Peyer's patch (tissue), 4 donors: Measurements from ENCODE around the gene NUDT22. TPM values are rescaled to one million over a fixed set of nuclear protein-coding genes. Genes with fewer than 3 reads are reported as not detected.
A peak's percentile ranks its signal among the peaks of the same experiment; 100 is the strongest.

ENCODE experiments used
- DNase-seq, 3 donors: peaks; one replicate each; pipeline ENCODE4 v3.0.0-alpha.2; 2017 to 2019
- H3K27ac ChIP-seq, 4 donors: fragments of 200-600 bp; sonication (generic); one replicate each; pipeline ENCODE4 v1.5.1; 2016 to 2019
- H3K27me3 ChIP-seq, 2 donors: fragments of 200-600 bp; sonication (generic); one replicate each; pipeline ENCODE4 v1.5.1; 2019
- H3K36me3 ChIP-seq, 3 donors: fragments of 200-600 bp; sonication (generic); one replicate each; pipeline ENCODE4 v1.5.1; 2016 to 2019
- H3K4me1 ChIP-seq, 4 donors: fragments of 200-600 bp; sonication (generic); one replicate each; pipeline ENCODE4 v1.5.1; 2016 to 2019
- H3K4me3 ChIP-seq, 4 donors: fragments of 200-600 bp; sonication (generic); 1 replicate in 3 of 4; 2 replicates in 1 of 4; pipeline ENCODE4 v1.5.1; 2016 to 2019; ENCODE audit warnings: mild to moderate bottlenecking in 1 of 4
- H3K9me3 ChIP-seq, 4 donors: fragments of 200-600 bp; sonication (generic); one replicate each; pipeline ENCODE4 v1.5.1; 2016 to 2019; ENCODE audit warnings: mild to moderate bottlenecking in 1 of 4
- POLR2A ChIP-seq, 2 donors: fragments of 450-650 bp; IDR thresholded peaks; one replicate each; pipeline ENCODE4 v1.5.1; 2017; ENCODE audit warnings: antibody characterized with exemption in 2 of 2, mild to moderate bottlenecking in 2 of 2, moderate library complexity in 2 of 2
- total RNA-seq, 4 donors: library from RNA; depleted of rRNA; stranded (reverse); fragments of >200 nt; gene quantifications; one replicate each; pipeline ENCODE4 v1.1.0, GENCODE V29; 2016
- TF ChIP-seq, protein P1 (sequence below), 6 experiments: fragments of 450-650 bp in 4 of 6; fragments of 200-600 bp in 2 of 6; sonication (generic) in 1 of 6; IDR thresholded peaks; one replicate each; pipeline ENCODE4 v1.5.1; 2017 to 2019; ENCODE audit warnings: antibody characterized with exemption in 6 of 6, mild to moderate bottlenecking in 3 of 6, moderate library complexity in 1 of 6

The NUDT22 gene
- total RNA-seq, 4 donors from 2014 or later: 145 to 190 (median 156) TPM

DNA sequence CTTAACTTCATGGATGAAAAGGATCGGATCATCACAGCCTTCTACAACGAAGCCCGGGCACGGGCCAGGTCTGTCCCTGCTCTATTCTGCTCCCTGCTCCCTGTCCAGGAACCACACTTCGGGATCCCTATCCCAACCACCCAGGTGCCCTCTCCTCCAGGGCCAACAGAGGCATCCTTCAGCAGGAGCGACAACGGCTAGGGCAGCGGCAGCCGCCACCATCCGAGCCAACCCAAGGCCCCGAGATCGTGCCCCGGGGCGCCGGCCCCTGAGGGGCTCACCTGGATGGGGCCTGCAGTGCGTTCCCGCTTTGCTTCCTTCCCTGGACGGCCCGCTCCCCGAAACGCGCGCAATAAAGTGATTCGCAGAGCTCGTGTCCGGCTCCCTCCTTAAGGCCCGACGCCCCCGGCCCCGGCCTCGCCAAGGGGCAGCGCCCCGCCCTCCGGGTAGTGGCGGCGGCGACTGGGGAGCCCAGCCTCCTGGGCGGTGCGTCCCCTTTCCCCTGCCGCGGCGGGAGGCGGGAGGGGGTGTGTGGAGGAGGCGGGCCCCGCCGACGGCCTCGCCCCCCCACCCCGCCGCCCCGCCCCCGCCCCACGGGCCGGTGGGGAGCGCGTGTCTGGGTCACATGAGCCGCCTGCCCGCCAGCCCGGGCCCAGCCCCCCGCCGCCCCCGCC, 8.0 kb downstream of the NUDT22 start, which contains the start of gene VEGFB:
Gene VEGFB (plus strand): TSS at position 672 of the 674 bp plus-strand sequence. CDS start 250 bp downstream, outside the sequence.
- H3K36me3 ChIP-seq: peaks cover 0 to 19% (median 0%) of the 10 kb centered on the region in 3 donors
- DNase-seq: peak; percentile 81 to 90 (median 86)
- peak within 1 kb of the TSS; percentile 64 to 95 (median 83) for H3K27ac ChIP-seq
- TF ChIP-seq, protein P1, sequence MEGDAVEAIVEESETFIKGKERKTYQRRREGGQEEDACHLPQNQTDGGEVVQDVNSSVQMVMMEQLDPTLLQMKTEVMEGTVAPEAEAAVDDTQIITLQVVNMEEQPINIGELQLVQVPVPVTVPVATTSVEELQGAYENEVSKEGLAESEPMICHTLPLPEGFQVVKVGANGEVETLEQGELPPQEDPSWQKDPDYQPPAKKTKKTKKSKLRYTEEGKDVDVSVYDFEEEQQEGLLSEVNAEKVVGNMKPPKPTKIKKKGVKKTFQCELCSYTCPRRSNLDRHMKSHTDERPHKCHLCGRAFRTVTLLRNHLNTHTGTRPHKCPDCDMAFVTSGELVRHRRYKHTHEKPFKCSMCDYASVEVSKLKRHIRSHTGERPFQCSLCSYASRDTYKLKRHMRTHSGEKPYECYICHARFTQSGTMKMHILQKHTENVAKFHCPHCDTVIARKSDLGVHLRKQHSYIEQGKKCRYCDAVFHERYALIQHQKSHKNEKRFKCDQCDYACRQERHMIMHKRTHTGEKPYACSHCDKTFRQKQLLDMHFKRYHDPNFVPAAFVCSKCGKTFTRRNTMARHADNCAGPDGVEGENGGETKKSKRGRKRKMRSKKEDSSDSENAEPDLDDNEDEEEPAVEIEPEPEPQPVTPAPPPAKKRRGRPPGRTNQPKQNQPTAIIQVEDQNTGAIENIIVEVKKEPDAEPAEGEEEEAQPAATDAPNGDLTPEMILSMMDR (IDR thresholded peaks at IDR 0.05): no peak
- TF ChIP-seq POLR2A (IDR thresholded peaks at IDR 0.05): peak in 1 of 2 donors; percentile 13
- H3K4me1 ChIP-seq: peaks cover 0 to 64% (median 24%) of the 10 kb centered on the region in 4 donors
- H3K4me3 ChIP-seq: peak within 1 kb of the TSS; percentile 52 to 91 (median 80)
- H3K27me3 ChIP-seq: no peaks in the 10 kb centered on the region
- H3K9me3 ChIP-seq: no peaks in the 10 kb centered on the region

DNA sequence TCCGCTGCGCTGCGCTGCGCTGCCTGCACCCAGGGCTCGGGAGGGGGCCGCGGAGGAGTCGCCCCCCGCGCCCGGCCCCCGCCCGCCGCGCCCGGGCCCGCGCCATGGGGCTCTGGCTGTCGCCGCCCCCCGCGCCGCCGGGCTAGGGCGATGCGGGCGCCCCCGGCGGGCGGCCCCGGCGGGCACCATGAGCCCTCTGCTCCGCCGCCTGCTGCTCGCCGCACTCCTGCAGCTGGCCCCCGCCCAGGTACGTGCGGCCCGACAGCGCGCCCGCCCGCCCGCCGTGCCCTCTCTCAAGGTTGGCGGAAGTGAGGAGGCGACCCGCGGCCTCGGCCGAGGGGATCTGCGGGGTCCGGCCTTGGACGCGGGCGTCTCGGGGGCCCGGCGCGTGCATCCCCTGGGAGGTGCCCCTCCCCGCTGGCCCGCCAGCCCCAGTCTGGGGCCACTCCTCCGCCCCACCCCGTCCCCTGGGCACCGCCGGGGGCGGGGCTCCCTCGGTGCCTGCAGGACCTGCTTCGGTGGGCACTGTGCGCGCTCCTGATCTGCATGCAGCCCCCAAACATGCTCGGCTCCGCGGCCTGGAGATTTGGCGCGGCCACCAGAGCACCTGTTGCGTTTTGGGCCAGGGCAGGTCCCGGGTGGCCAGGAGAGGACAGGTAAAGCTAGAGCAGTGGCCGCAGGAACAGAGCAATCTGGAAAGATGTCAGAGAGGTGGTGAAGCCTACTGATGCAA, 8.7 kb downstream of the NUDT22 start:
- Histone ChIP-seq H3K4me1 (peaks cover 0 to 60% (median 25%) of the 10 kb centered on the region in 4 donors), H3K36me3 (peaks cover 0 to 19% (median 0%) of the 10 kb centered on the region in 3 donors), H3K9me3 (no peaks in the 10 kb centered on the region), H3K27ac (peak overlapping the region; percentile 61 to 95 (median 83)), H3K4me3 (peak overlapping the region; percentile 52 to 91 (median 80)), H3K27me3 (no peaks in the 10 kb centered on the region)
- peak in 1 of 2 donors; percentile 33 for TF ChIP-seq POLR2A (IDR thresholded peaks at IDR 0.05)
- TF ChIP-seq, protein P1 (IDR thresholded peaks at IDR 0.05): peak in 3 of 6 experiments; percentile 9 to 32 (median 24)
- DNase-seq: peak; percentile 66 to 82 (median 82)

DNA sequence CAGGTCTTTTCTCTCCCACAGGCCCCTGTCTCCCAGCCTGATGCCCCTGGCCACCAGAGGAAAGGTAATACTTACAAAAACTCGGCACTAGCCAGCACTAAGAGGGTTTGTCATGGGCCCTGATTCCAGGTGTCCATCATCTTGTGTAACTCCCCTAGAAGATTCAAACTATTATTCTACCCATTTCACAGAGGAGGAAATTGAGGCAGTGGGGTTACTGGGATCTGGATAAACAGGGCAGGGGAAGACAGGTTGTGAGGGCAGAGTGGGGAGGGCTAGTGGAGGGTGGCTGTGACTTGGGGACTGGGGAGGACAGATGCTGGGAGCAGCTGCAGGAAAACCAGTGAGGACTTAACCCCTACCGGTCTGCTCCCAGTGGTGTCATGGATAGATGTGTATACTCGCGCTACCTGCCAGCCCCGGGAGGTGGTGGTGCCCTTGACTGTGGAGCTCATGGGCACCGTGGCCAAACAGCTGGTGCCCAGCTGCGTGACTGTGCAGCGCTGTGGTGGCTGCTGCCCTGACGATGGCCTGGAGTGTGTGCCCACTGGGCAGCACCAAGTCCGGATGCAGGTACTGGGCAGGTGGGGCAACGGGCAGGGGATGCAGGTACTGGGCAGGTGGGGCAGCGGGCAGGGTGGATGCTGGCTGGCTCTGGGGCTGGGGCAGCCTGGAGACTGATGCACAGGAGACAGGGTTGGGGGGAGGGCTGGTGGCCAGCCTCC, 9.5 kb downstream of the NUDT22 start:
- peak overlapping the region; percentile 52 to 91 (median 80) for H3K4me3 ChIP-seq
- peak overlapping the region; percentile 61 to 95 (median 83) for H3K27ac ChIP-seq
- no peaks in the 10 kb centered on the region for H3K27me3 ChIP-seq
- H3K36me3 ChIP-seq: peaks cover 0 to 19% (median 0%) of the 10 kb centered on the region in 3 donors
- H3K9me3 ChIP-seq: no peaks in the 10 kb centered on the region
- H3K4me1 ChIP-seq: peaks cover 0 to 63% (median 32%) of the 10 kb centered on the region in 4 donors
- no peak for TF ChIP-seq POLR2A (IDR thresholded peaks at IDR 0.05)
- TF ChIP-seq, protein P1 (IDR thresholded peaks at IDR 0.05): no peak
- no peak for DNase-seq

DNA sequence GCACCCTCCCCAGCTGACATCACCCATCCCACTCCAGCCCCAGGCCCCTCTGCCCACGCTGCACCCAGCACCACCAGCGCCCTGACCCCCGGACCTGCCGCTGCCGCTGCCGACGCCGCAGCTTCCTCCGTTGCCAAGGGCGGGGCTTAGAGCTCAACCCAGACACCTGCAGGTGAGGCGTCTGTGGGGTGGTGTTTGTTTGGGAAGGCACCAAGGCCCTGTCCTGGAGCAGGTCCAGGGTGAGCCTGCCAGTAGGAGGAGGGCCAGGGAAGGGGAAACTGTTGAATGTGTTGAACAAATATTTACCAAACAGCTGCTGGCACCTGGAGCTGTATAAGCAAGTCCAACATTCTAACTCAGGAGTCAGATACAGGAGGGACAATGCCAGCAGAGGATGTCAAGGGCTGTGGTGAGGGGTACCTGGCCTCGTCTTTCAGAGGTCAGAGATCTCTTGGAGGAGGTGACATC, 11.4 kb downstream of the NUDT22 start:
- peak in 1 of 2 donors; percentile 22 for TF ChIP-seq POLR2A (IDR thresholded peaks at IDR 0.05)
- TF ChIP-seq, protein P1 (IDR thresholded peaks at IDR 0.05): peak in 3 of 6 experiments; percentile 10 to 22 (median 20)
- Histone ChIP-seq H3K36me3 (peaks cover 0 to 19% (median 0%) of the 10 kb centered on the region in 3 donors), H3K4me3 (peak overlapping the region in 1 of 4 donors; percentile 22), H3K9me3 (no peaks in the 10 kb centered on the region), H3K27ac (peak overlapping the region; percentile 34 to 100 (median 83)), H3K4me1 (peaks cover 0 to 55% (median 32%) of the 10 kb centered on the region in 4 donors), H3K27me3 (no peaks in the 10 kb centered on the region)
- DNase-seq: peak in 2 of 3 donors; percentile 84 to 85

DNA sequence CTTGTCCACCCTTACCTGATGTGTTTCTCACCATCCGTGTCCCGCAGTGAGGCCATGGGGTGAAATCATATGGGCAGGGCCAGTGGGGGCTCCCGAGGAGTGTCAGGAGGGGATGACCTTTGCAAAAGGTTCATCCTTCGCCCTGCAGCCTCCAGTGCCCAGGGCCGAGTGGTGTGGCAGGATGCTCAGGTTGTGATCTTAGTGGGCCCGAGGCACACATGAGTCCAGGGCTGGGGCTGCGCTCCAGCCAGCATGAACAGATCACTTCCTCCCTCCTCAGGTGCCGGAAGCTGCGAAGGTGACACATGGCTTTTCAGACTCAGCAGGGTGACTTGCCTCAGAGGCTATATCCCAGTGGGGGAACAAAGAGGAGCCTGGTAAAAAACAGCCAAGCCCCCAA, 12.0 kb downstream of the NUDT22 start:
- no peak for TF ChIP-seq POLR2A (IDR thresholded peaks at IDR 0.05)
- TF ChIP-seq, protein P1 (IDR thresholded peaks at IDR 0.05): no peak
- H3K27me3 ChIP-seq: no peaks in the 10 kb centered on the region
- H3K9me3 ChIP-seq: no peaks in the 10 kb centered on the region
- peak in 1 of 3 donors; percentile 61 for DNase-seq
- H3K27ac ChIP-seq: peak overlapping the region; percentile 34 to 100 (median 83)
- H3K4me1 ChIP-seq: peaks cover 0 to 55% (median 35%) of the 10 kb centered on the region in 4 donors
- H3K36me3 ChIP-seq: peaks cover 0 to 19% (median 0%) of the 10 kb centered on the region in 3 donors
- no peak overlapping the region for H3K4me3 ChIP-seq
